T-helper 2 cell (primary cell): ENCODE results near the gene RAET1L.
"Not testable (repeated sequence)": the region's sequence is repeated elsewhere in the genome, so short reads cannot be mapped to it uniquely, and the experiment has no call there.

Experiments used
- DNase-seq, 5 experiments: peaks; one replicate each; pipeline versions ENCODE4 v3.0.0 to v3.0.0-alpha.2; 2012 to 2022
- total RNA-seq, 2 donors: gene quantifications; one replicate each; lab custom pipeline; 2026; lab: John Stamatoyannopoulos, UW

RAET1L gene
- total RNA-seq = 0 to 0.31 reads per million in 2 donors

GRCh38 chr6:150025201-150025917, at the start of gene RAET1L:
Gene RAET1L, minus strand, starts transcription at chr6:150025532. Its CDS starts 61 bp downstream, at chr6:150025471.
- no peak for DNase-seq

DNA sequence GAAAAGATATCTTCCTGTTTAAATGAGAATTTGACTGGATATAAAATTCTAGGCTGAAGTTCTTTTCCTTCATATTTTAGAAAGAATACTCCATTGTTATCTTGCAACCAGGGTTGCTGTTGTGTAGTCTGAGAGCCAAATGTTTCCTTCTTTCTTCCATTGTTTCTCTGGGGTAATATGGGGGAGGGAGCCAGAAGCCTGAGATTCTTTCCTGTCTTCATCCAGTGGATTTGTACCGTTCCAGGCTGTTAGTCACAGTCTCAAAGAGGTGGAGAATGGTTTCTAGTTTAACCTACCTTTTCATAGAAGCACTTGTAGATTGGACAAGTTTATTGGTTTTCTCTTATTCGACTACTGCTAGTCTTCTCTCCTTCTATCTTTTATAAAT, 49.7 kb upstream of the RAET1L start:
- no peak for DNase-seq

- not testable (repeated sequence) for DNase-seq
These were observed 49.2 kb upstream of the RAET1L start for GRCh38 chr6:150074396-150075033.

DNA sequence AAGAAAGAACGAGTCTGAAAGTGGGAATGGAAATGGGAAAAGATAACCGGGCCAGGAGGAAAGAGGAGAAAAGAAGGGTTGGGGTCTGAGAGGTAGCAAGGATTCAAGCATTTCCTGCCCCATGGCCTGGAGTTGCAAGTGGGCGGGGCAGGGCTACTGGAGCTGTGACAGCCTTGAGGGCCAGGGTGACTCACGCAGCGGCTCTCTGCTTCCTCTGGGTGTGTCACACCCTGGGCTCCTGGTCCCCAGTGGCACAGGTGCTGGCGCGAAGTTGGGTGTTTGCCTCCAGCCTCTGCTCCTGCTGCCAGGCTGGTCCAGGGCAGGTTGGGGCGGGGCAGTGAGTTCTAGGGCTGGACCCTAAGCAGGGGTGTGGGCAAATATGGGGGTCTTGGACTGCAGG, 46.9 kb upstream of the RAET1L start:
- DNase-seq = peak in 1 of 5 experiments; percentile 49

GRCh38 chr6:150070236-150070818, 45.0 kb upstream of the RAET1L start:
- DNase-seq = no peak

DNA sequence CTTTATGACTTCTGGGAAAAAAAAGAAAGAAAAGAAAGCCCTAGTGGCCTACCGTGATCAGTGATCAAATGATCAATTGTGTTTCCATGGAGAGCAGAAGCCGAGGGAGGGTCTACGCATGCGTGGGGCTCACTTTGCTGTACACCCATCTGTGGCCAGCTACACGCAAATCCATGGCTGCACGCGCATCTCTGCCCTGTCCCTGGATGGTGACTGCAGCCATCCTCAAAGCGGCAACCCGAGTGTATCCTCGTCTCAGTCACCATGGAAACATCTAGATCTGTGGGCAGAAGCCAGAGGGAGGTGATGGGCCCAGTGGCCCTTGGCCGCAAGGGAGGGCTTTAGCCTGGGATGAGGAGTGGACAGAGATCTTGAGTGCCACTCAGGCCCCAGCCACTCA, 44.4 kb upstream of the RAET1L start:
- no peak for DNase-seq

DNA sequence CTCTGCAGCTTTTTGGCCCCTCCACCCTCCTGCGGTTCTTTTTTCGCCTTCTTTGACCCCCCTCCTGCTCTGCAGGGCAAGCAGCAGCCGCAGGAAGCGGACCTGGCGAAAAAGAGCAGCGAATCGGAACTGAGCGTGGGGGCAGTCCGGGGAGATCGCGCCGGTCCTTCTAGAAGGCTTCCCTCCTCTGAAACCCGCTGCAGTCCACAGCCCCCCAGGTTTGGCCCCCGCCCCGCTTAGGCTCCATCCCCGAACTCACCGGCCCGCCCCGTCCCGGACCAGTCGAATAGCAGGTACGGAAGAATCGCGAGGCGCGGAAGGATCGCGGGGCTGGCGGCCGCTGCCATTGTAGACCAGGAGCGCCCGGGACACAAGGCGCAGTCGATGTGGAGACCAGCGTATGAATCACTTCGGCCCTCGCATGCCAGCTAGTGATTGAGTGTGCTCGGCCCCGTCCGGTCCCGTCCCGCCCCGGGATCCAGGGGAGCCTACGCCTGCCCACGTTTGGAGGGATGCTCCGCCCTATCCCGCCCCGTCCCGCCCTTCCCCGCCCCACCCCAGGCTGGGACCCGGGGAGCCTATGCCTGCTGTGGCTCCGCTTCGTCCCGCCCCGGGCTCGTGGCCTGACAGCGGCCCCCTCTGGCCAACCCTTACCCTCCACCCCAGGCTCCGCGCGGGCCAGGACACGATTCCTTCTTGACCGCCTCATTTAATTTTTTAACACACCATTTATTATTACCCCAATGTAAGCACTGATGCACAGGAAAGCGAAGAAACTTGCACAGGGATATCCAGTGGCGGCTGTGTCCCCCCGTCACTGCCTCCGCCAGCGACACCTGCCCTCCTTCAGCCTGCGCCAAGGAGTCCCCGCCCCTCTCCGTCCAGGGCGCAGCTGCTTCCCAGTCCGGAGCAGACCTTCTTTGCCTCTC, 43.7 kb upstream of the RAET1L start, which contains the start of gene ULBP3:
ULBP3 (minus strand) TSS at position 402 of the 929 bp plus-strand sequence; CDS start at position 347, 55 bp downstream.
- peak; percentile 44 to 64 (median 51) for DNase-seq

GRCh38 chr6:150068151-150068550, 42.8 kb upstream of the RAET1L start:
- no peak for DNase-seq

DNA sequence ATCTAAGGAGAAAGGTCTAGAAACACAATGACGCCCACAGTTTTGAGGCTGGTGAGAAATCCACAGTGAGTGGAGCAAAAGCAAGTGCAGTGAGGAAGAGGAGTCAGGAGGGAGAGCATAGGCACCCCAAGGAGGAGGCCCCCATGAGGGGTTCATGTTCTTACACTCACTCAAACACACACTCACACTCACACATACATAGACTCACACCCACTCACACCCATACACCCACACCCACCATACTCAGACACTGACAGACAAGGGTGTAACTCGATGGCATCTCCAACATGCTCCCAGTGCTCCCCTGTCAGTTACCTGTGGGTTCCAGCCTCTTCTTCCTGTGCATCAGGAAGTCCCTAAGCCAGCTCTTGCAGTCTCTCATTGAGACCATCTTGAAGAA, 39.8 kb upstream of the RAET1L start:
- no peak for DNase-seq

- DNase-seq = no peak
These were observed 38.3 kb upstream of the RAET1L start for GRCh38 chr6:150063640-150064039.

GRCh38 chr6:150059973-150060372, 34.6 kb upstream of the RAET1L start:
- peak in 1 of 5 experiments; percentile 36 for DNase-seq

GRCh38 chr6:150058986-150059385, 33.7 kb upstream of the RAET1L start:
- DNase-seq = no peak

- no peak for DNase-seq
These were observed 33.0 kb upstream of the RAET1L start for GRCh38 chr6:150058231-150058792.

DNA sequence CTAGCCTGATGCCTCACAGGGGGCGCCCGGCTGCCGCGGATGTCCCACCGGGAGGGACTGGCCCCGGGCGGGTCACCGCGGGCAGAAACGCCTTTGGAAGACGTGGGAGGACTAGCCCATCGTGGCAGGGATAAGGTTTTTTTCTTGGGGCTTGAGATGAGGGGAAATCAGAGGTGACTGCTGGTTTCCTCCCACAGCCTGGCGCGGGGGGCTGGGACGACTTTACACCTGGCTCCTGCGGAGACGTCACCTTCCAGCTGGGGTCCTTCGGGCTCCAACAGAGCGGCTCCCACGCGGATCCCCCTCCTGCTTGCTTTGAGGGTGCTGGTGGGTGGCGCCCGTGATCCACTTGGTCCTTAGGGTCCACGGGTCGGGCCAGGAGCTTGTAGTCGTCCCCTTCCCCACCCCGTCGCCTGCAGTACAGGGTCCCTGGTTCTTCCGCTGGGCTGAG, 32.2 kb upstream of the RAET1L start:
- DNase-seq = no peak

GRCh38 chr6:150056916-150057315, 31.6 kb upstream of the RAET1L start:
- no peak for DNase-seq

- no peak for DNase-seq
These were observed 30.8 kb upstream of the RAET1L start for GRCh38 chr6:150056156-150056555.

DNA sequence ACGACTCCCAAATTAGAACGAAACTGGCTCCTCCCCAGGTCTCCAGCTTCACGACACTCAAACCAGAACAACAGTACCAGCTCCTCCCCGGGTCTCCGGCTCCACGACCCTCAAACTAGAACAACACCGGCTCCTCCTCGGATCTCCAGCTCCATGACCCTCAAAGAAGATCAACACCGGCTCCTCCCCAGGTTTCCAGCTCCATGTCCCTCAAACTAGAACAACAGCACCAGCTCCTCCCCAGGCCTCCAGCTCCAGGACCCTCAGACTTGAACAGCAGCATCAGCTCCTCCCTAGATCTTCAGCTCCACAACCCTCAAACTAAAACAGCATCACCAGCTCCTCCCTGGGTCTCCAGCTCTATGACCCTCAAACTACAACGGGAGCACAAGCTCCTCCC, 29.8 kb upstream of the RAET1L start:
- DNase-seq = no peak

DNA sequence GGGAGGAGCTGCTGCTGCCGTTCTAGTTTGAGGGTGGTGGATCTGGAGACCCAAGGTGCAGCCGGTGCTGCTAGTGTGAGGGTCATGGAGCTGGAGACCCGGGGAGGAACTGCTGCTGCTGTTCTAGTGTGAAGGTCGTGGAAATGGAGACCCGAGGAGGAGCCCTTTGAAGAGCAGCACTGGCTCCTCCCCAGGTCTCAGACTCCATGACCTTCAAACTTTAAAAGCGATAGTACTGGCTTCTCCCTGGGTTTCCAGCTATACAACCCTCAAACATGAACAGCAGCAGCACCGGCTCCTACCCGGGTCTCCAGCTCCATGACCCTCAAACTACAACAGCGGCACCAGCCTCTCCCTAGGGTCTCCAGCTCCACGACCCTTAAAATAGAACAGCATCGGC, 28.1 kb upstream of the RAET1L start:
- no peak for DNase-seq

- no peak for DNase-seq
These were observed 25.5 kb upstream of the RAET1L start for GRCh38 chr6:150050846-150051245.

DNA sequence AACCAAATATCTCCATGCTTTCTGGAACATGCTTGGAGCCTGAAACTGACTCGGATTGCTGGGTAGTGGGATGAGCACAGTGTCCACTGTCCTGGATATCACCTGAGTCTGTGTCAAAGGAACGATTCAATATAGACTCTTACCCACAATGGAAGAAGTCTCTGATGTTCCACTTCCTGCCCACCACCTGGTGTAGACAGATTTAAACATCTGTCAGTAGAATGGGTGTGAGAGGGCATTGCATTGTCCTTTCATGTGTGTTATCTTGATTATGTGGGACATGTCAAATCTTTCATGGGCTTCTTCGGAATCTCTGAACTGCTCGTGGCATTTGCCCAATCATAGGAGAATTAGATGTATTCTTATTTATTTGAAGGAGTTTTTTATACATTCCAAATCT, 22.8 kb upstream of the RAET1L start:
- DNase-seq = no peak

DNA sequence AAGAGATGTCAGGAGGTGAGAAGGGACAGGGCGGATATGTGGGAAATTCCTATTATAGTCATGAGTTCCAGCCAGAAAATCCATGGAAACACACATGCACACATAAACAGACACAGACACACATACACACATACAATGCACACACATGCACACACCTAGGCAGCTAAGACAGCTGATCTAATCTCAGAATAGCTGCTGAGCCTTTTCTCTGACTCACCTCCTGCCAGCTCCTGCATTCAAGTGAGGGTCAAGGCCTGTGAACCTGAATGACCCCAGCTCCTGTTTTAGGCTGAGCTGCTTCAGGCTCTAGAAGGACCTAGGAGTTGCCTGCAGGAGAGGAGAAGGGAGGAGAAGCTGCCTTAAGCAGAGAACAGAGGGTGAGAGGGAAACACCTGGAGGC, 21.6 kb upstream of the RAET1L start:
- DNase-seq = no peak

DNA sequence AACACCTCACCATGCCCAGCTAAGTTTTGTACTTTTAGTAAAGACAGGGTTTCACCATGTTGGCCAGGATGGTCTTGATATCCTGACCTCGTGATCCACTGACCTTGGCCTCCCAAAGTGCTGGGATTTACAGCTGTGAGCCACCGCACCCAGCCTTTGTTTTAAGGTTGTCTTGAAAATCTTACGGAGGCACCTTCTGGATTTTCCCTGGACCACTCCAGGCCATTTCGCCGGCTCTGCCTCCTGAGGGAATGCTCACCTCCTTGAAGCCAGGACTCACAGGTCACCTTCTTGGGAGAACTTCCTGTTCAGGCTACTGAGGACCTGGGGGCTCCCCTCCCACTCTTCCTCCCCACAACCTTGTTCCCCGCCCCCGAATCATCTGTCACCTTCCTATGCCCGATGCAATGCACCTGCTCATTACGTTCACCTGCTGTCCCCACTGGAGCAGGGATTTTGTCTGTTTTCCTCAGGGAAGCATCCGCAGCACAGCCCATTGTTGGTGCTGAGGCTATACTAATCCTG, 19.4 kb upstream of the RAET1L start:
- no peak for DNase-seq
